Measurements from ENCODE around the gene ZFAND3.

DNA sequence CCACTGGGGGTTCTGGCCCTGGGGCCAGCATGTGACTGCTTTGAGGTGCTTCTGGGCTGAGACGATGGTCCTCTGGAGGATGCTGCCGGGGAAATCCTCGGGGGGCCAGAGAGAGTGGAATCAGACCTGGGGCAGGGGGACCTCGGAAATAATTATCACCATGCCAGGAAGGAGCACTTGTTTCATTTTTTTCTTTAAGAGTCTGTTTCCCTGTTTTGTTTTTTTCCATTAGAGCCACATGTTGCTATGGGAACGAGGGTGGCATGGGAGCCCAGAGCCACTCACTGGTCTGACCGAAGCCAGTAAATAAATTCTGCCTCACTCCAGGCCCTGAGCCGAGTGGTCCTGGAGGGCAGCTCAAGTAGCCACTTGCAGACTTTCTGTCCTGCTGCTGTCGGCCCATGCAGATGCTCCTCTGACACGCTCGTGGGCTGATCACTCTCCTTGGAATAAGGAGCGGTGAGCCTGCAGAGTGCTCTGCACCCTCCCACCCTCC, 365.1 kb downstream of the ZFAND3 start:
- TF ChIP-seq POLR2A (IDR thresholded peaks at IDR 0.05; ENCODE audit: low read depth, low read length) (no peak), TAF1 (IDR thresholded peaks at IDR 0.05; ENCODE audit: borderline replicate concordance, low read depth, low read length) (no peak), POLR2AphosphoS5 (IDR thresholded peaks at IDR 0.05; ENCODE audit: low read depth, low read length) (no peak)
